Neuronal stem cell (in vitro differentiated cells): Measurements from ENCODE around the gene SPAG5. TPM values are rescaled to one million over a fixed set of nuclear protein-coding genes. Genes with fewer than 3 reads are reported as not detected.
A peak's percentile ranks its signal among the peaks of the same experiment; 100 is the strongest.

Experiments used
- DNase-seq: peaks from one replicate; pipeline ENCODE4 v3.0.0-alpha.2; 2013; ENCODE audit warnings: low spot score
- H2AFZ ChIP-seq: one replicate; pipeline ENCODE4 v1.6.1; 2013; ENCODE audit warnings: mild to moderate bottlenecking, low read length, inconsistent platforms
- H2AK5ac ChIP-seq: 2 replicates; pipeline ENCODE4 v1.6.1; 2013; ENCODE audit warnings: low read depth, mild to moderate bottlenecking, inconsistent platforms, low read length, moderate library complexity, mixed read lengths
- H2BK120ac ChIP-seq: 2 replicates; pipeline ENCODE4 v1.6.1; 2013; ENCODE audit warnings: low read depth, mild to moderate bottlenecking, inconsistent platforms, low read length, moderate library complexity, mixed read lengths
- H2BK12ac ChIP-seq: one replicate; pipeline ENCODE4 v1.6.1; 2013; ENCODE audit warnings: low read length, inconsistent platforms
- H2BK15ac ChIP-seq: 2 replicates; pipeline ENCODE4 v1.6.1; 2013; ENCODE audit warnings: mild to moderate bottlenecking, low read length, inconsistent platforms, mixed read lengths
- H2BK5ac ChIP-seq: one replicate; pipeline ENCODE4 v1.6.1; 2013; ENCODE audit warnings: inconsistent platforms, mild to moderate bottlenecking, low read length, moderate library complexity
- H3K14ac ChIP-seq: one replicate; pipeline ENCODE4 v1.6.1; 2013; ENCODE audit warnings: low read length, inconsistent platforms
- H3K18ac ChIP-seq: 2 replicates; pipeline ENCODE4 v1.6.1; 2013; ENCODE audit warnings: low read length, inconsistent platforms
- H3K23ac ChIP-seq: 2 replicates; pipeline ENCODE4 v1.6.1; 2013; ENCODE audit warnings: low read depth, mild to moderate bottlenecking, mixed read lengths, low read length, inconsistent platforms; ENCODE audit not compliant: poor library complexity
- H3K27ac ChIP-seq: replicated peaks from 3 replicates; pipeline ENCODE4 v1.5.1; 2013; ENCODE audit warnings: low read length, inconsistent platforms
- H3K27me3 ChIP-seq, 3 experiments: 2 replicates each; pipeline ENCODE4 v1.6.1; 2013; ENCODE audit warnings: low read length in 3 of 3, mild to moderate bottlenecking in 2 of 3, inconsistent platforms in 1 of 3, low read depth in 1 of 3, mixed read lengths in 1 of 3, moderate library complexity in 1 of 3; ENCODE audit not compliant: control insufficient read depth in 3 of 3, insufficient read depth in 3 of 3
- H3K36me3 ChIP-seq, 2 donors: replicated peaks in 1 of 2; 2 replicates each; pipeline ENCODE4 v1.6.1; 2013; ENCODE audit warnings: low read length in 2 of 2; ENCODE audit not compliant: control insufficient read depth in 2 of 2, insufficient read depth in 2 of 2
- H3K4ac ChIP-seq: 2 replicates; pipeline ENCODE4 v1.6.1; 2013; ENCODE audit warnings: inconsistent platforms, mild to moderate bottlenecking, low read length, moderate library complexity
- H3K4me1 ChIP-seq, 2 donors: 1 replicate in 1 of 2; 2 replicates in 1 of 2; pipeline ENCODE4 v1.6.1; 2013; ENCODE audit warnings: low read length in 2 of 2, low read depth in 1 of 2; ENCODE audit not compliant: control insufficient read depth in 2 of 2, insufficient read depth in 1 of 2
- H3K4me2 ChIP-seq: one replicate; pipeline ENCODE4 v1.6.1; 2013; ENCODE audit warnings: mild to moderate bottlenecking, low read length, inconsistent platforms; ENCODE audit not compliant: insufficient read depth, poor library complexity, severe bottlenecking
- H3K4me3 ChIP-seq, 2 donors: 2 replicates each; pipeline ENCODE4 v1.5.1; 2013; ENCODE audit warnings: low read length in 2 of 2, mild to moderate bottlenecking in 2 of 2, inconsistent platforms in 1 of 2, moderate library complexity in 1 of 2
- H3K79me1 ChIP-seq: one replicate; pipeline ENCODE4 v1.6.1; 2013; ENCODE audit warnings: low read depth, mild to moderate bottlenecking, inconsistent platforms, low read length, moderate library complexity
- H3K9ac ChIP-seq: one replicate; pipeline ENCODE4 v1.6.1; 2013; ENCODE audit warnings: mild to moderate bottlenecking, low read depth, low read length, inconsistent platforms; ENCODE audit not compliant: poor library complexity
- H3K9me3 ChIP-seq, 2 donors: replicated peaks in 1 of 2; 2 replicates each; pipeline versions ENCODE3 to v1.6.1; 2013; ENCODE audit warnings: low read length in 2 of 2, mild to moderate bottlenecking in 2 of 2, inconsistent platforms in 1 of 2, low read depth in 1 of 2, mixed read lengths in 1 of 2, moderate library complexity in 1 of 2; ENCODE audit not compliant: control insufficient read depth in 2 of 2, insufficient read depth in 1 of 2
- H4K8ac ChIP-seq: one replicate; pipeline ENCODE4 v1.6.1; 2013; ENCODE audit warnings: low read depth, mild to moderate bottlenecking, inconsistent platforms, low read length, moderate library complexity
- H4K91ac ChIP-seq: one replicate; pipeline ENCODE4 v1.6.1; 2013; ENCODE audit warnings: low read length, low read depth, mild to moderate bottlenecking, inconsistent platforms; ENCODE audit not compliant: poor library complexity
- WGBS, 2 donors: extraction: QIAGEN DNeasy Blood & Tissue Kit; methylation state at CpG; one replicate each; pipeline ENCODE4 v1.1.7; 2013; ENCODE audit warnings: missing lambda C conversion rate in 2 of 2, mixed read lengths in 1 of 2; ENCODE audit not compliant: insufficient read length in 2 of 2, insufficient replicate concordance in 1 of 2; ENCODE audit errors: extremely low coverage in 2 of 2; 5-methylcytosine and 5-hydroxymethylcytosine counted together
- polyA plus RNA-seq, 2 experiments: library from polyadenylated mRNA; stranded (reverse); fragments of 200-250 nt; gene quantifications; one replicate each; pipeline ENCODE4 v1.2.3, GENCODE V29; 2013

Gene SPAG5, protein sequence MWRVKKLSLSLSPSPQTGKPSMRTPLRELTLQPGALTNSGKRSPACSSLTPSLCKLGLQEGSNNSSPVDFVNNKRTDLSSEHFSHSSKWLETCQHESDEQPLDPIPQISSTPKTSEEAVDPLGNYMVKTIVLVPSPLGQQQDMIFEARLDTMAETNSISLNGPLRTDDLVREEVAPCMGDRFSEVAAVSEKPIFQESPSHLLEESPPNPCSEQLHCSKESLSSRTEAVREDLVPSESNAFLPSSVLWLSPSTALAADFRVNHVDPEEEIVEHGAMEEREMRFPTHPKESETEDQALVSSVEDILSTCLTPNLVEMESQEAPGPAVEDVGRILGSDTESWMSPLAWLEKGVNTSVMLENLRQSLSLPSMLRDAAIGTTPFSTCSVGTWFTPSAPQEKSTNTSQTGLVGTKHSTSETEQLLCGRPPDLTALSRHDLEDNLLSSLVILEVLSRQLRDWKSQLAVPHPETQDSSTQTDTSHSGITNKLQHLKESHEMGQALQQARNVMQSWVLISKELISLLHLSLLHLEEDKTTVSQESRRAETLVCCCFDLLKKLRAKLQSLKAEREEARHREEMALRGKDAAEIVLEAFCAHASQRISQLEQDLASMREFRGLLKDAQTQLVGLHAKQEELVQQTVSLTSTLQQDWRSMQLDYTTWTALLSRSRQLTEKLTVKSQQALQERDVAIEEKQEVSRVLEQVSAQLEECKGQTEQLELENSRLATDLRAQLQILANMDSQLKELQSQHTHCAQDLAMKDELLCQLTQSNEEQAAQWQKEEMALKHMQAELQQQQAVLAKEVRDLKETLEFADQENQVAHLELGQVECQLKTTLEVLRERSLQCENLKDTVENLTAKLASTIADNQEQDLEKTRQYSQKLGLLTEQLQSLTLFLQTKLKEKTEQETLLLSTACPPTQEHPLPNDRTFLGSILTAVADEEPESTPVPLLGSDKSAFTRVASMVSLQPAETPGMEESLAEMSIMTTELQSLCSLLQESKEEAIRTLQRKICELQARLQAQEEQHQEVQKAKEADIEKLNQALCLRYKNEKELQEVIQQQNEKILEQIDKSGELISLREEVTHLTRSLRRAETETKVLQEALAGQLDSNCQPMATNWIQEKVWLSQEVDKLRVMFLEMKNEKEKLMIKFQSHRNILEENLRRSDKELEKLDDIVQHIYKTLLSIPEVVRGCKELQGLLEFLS
- polyA plus RNA-seq (2013, experiment 1 of 2) = 105 TPM
- polyA plus RNA-seq (2013, experiment 2 of 2) = 103 TPM

- Histone ChIP-seq H2BK5ac (peak within 1 kb of the TSS; percentile 98), H3K23ac (peak within 1 kb of the TSS; percentile 97), H3K4me1 (peaks cover 9 to 12% of the 10 kb centered on the region in 2 donors), H3K18ac (peak within 1 kb of the TSS; percentile 96), H3K4ac (peak within 1 kb of the TSS; percentile 95), H3K4me3 (peak within 1 kb of the TSS; percentile 81 to 92), H4K8ac (no peak within 1 kb of the TSS), H3K79me1 (peaks cover 2% of the 10 kb centered on the region), H2BK120ac (peak within 1 kb of the TSS; percentile 87), H3K36me3 (peaks cover 2 to 43% of the 10 kb centered on the region in 2 donors), H4K91ac (no peak within 1 kb of the TSS), H2AFZ (peak within 1 kb of the TSS; percentile 90), H2AK5ac (no peak within 1 kb of the TSS), H3K9ac (peak within 1 kb of the TSS; percentile 92), H3K9me3 (no peaks in the 10 kb centered on the region), H3K27ac (peak within 1 kb of the TSS; percentile 60), H3K27me3 (peaks cover 0 to 4% (median 0%) of the 10 kb centered on the region in 3 experiments), H3K4me2 (peak within 1 kb of the TSS; percentile 74), H2BK15ac (peak within 1 kb of the TSS; percentile 62), H3K14ac (peak within 1 kb of the TSS; percentile 97), H2BK12ac (peak within 1 kb of the TSS; percentile 75)
- no CpG with 5 or more reads among the region's 44 CpGs for WGBS, 2 donors
- DNase-seq = peak; percentile 90
These were observed at the start of gene SPAG5 for GRCh38 chr17:28598799-28599310. SPAG5 (minus strand) TSS chr17:28599025; CDS start chr17:28598946, 79 bp downstream.

DNA sequence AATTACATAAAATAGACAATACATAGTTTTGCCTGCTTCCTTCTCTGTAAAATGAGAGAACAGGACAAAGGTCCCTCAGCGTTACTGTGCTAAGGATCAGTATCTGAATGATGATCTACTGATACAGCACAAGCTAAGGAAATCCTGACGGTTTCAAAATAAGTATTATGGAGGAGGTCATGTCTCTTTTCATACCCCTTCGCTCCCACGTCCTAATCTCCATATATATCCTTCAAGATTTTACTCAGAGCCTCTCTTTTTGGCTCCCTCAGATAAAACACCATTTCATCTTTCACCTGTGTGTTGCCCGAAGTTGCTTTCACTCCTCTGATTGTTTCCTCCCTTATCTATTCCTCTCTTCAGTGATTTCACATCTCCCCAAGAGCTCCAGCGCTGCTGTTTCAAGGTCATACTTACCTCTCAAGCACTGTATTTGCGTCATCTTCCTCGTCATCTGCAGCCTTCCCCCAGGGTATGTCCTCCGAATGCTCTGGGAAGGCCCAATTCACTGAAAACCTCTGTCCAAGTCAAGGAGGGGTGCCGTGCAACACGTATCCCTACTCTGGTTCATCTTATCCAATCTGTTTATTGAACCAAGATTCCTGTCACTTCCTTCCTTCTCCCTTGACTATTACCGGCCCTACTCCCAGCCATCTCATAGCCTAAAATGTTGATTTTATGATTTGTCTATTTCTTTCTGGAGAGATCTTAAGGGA lies 47.4 kb upstream of the SPAG5 start:
- H2BK15ac ChIP-seq = no peak overlapping the region
- H3K23ac ChIP-seq = no peak overlapping the region
- H3K9ac ChIP-seq = no peak overlapping the region
- H3K4ac ChIP-seq = no peak overlapping the region
- H2AK5ac ChIP-seq = no peak overlapping the region
- no peaks in the 10 kb centered on the region for H3K79me1 ChIP-seq
- H3K9me3 ChIP-seq = no peaks in the 10 kb centered on the region
- H4K8ac ChIP-seq = no peak overlapping the region
- H3K27me3 ChIP-seq = no peaks in the 10 kb centered on the region
- H3K4me1 ChIP-seq = peaks cover 2 to 5% of the 10 kb centered on the region in 2 donors
- no peak overlapping the region for H3K14ac ChIP-seq
- H4K91ac ChIP-seq = no peak overlapping the region
- H2BK120ac ChIP-seq = no peak overlapping the region
- H3K4me2 ChIP-seq = no peak overlapping the region
- H2AFZ ChIP-seq = peak overlapping the region; percentile 46
- no peak overlapping the region for H2BK5ac ChIP-seq
- H3K36me3 ChIP-seq = peaks cover 23 to 67% of the 10 kb centered on the region in 2 donors
- H3K18ac ChIP-seq = no peak overlapping the region
- WGBS, 2 donors = 100% methylated on average over 2 of the region's 12 CpGs; no CpG with 5 or more reads in 1 of the 2 donors
- no peak overlapping the region for H2BK12ac ChIP-seq
- no peak overlapping the region for H3K27ac ChIP-seq
- DNase-seq = no peak
- no peak overlapping the region for H3K4me3 ChIP-seq

DNA sequence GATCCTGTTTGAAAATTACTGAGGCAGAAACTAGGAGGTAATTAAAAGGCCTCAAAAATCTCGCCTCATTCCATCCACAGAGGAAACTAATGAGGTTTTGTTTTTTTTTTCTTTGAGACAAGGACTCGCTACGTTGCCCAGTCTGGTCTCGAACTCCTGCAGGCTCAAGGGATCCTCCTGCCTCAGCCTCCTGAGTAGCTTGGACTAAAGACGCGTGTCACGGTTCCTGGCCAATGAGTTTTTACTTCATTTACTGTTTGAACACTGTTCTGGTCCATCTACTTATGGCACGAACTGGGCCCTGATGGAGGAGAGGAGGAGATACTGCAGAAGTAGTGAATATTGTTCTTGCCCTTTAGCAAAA lies 46.7 kb upstream of the SPAG5 start:
- Histone ChIP-seq H3K4me2 (peak overlapping the region; percentile 81), H3K9ac (no peak overlapping the region), H2AFZ (peak overlapping the region; percentile 97), H3K9me3 (no peaks in the 10 kb centered on the region), H2BK120ac (no peak overlapping the region), H2BK12ac (no peak overlapping the region), H4K91ac (no peak overlapping the region), H3K14ac (no peak overlapping the region), H3K18ac (no peak overlapping the region), H3K4ac (no peak overlapping the region), H3K27ac (peak overlapping the region; percentile 52), H3K23ac (no peak overlapping the region), H3K79me1 (no peaks in the 10 kb centered on the region), H2BK5ac (no peak overlapping the region), H2AK5ac (no peak overlapping the region), H4K8ac (no peak overlapping the region), H3K4me3 (peak overlapping the region; percentile 89 to 94), H3K4me1 (peaks cover 2 to 5% of the 10 kb centered on the region in 2 donors), H3K27me3 (no peaks in the 10 kb centered on the region), H2BK15ac (no peak overlapping the region), H3K36me3 (peaks cover 27 to 67% of the 10 kb centered on the region in 2 donors)
- no peak for DNase-seq
- no CpG with 5 or more reads among the region's 8 CpGs for WGBS, 2 donors
